ENCODE data around the gene UNC13B.

Gene UNC13B

DNA sequence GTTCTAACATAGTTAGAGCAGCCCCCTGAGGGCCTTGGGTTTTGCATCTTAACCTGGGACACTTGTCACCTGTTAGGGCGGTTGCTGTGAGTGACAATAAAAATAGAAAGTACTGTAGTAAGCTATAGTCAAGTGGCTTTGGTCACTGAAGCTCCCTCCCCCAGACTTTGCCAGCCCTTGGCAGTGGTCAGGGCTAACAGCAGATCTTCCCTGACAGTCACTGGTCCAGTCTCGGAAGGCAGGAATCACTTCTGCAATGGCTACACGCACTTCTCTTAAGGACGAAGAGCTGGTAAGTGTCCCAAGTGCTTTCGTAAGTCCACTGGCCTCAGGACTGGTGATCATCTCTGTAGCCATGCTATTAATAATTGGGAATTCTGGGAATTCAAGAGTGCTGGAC, 213.1 kb downstream of the UNC13B start:
- no peaks in the 10 kb centered on the region for H3K27me3 ChIP-seq (ENCODE audit: insufficient read depth, low read length)
- H3K4me3 ChIP-seq (ENCODE audit: low read depth, low read length, poor library complexity, severe bottlenecking) = no peak overlapping the region
- no peak overlapping the region for H3K9ac ChIP-seq (ENCODE audit: low read length)
- no peaks in the 10 kb centered on the region for H3F3A ChIP-seq (ENCODE audit: insufficient read depth, low read length)
- H2AFZ ChIP-seq (ENCODE audit: low read length) = no peak overlapping the region
- H4K20me1 ChIP-seq (ENCODE audit: insufficient read depth, low read length) = no peaks in the 10 kb centered on the region
- H3K9me3 ChIP-seq (ENCODE audit: low read length) = no peaks in the 10 kb centered on the region
- no peak for TF ChIP-seq EZH2 (IDR thresholded peaks at IDR 0.05; ENCODE audit: borderline replicate concordance, low read length)
- no peak overlapping the region for H3K27ac ChIP-seq (ENCODE audit: low read depth, low read length, poor library complexity, severe bottlenecking)
- H3K4me1 ChIP-seq (ENCODE audit: insufficient read depth, low read length, severe bottlenecking) = no peaks in the 10 kb centered on the region
- no peak overlapping the region for H3K4me2 ChIP-seq (ENCODE audit: low read length)
- H3K9me2 ChIP-seq (ENCODE audit: low read depth, low read length) = no peaks in the 10 kb centered on the region
- H3K36me3 ChIP-seq (ENCODE audit: insufficient read depth, low read length) = no peaks in the 10 kb centered on the region
- no peaks in the 10 kb centered on the region for H3K79me2 ChIP-seq (ENCODE audit: insufficient read depth, low read length)

GRCh38 chr9:35380039-35380438, 218.2 kb downstream of the UNC13B start:
- Histone ChIP-seq H3K79me2 (ENCODE audit: insufficient read depth, low read length) (no peaks in the 10 kb centered on the region), H3K4me3 (ENCODE audit: low read depth, low read length, poor library complexity, severe bottlenecking) (no peak overlapping the region), H3K9me2 (ENCODE audit: low read depth, low read length) (no peaks in the 10 kb centered on the region), H3K36me3 (ENCODE audit: insufficient read depth, low read length) (no peaks in the 10 kb centered on the region), H3K27me3 (ENCODE audit: insufficient read depth, low read length) (no peaks in the 10 kb centered on the region), H3K4me1 (ENCODE audit: insufficient read depth, low read length, severe bottlenecking) (no peaks in the 10 kb centered on the region), H3K9me3 (ENCODE audit: low read length) (no peaks in the 10 kb centered on the region), H3K4me2 (ENCODE audit: low read length) (no peak overlapping the region), H3F3A (ENCODE audit: insufficient read depth, low read length) (no peaks in the 10 kb centered on the region), H3K27ac (ENCODE audit: low read depth, low read length, poor library complexity, severe bottlenecking) (no peak overlapping the region), H4K20me1 (ENCODE audit: insufficient read depth, low read length) (no peaks in the 10 kb centered on the region), H2AFZ (ENCODE audit: low read length) (no peak overlapping the region), H3K9ac (ENCODE audit: low read length) (no peak overlapping the region)
- TF ChIP-seq, protein P1, sequence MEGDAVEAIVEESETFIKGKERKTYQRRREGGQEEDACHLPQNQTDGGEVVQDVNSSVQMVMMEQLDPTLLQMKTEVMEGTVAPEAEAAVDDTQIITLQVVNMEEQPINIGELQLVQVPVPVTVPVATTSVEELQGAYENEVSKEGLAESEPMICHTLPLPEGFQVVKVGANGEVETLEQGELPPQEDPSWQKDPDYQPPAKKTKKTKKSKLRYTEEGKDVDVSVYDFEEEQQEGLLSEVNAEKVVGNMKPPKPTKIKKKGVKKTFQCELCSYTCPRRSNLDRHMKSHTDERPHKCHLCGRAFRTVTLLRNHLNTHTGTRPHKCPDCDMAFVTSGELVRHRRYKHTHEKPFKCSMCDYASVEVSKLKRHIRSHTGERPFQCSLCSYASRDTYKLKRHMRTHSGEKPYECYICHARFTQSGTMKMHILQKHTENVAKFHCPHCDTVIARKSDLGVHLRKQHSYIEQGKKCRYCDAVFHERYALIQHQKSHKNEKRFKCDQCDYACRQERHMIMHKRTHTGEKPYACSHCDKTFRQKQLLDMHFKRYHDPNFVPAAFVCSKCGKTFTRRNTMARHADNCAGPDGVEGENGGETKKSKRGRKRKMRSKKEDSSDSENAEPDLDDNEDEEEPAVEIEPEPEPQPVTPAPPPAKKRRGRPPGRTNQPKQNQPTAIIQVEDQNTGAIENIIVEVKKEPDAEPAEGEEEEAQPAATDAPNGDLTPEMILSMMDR (IDR thresholded peaks at IDR 0.05; ENCODE audit: low read length) = no peak
- TF ChIP-seq EZH2 (IDR thresholded peaks at IDR 0.05; ENCODE audit: borderline replicate concordance, low read length) = no peak

GRCh38 chr9:35380619-35381018, 218.8 kb downstream of the UNC13B start:
- Histone ChIP-seq H3K27ac (ENCODE audit: low read depth, low read length, poor library complexity, severe bottlenecking) (no peak overlapping the region), H3F3A (ENCODE audit: insufficient read depth, low read length) (no peaks in the 10 kb centered on the region), H4K20me1 (ENCODE audit: insufficient read depth, low read length) (no peaks in the 10 kb centered on the region), H3K79me2 (ENCODE audit: insufficient read depth, low read length) (no peaks in the 10 kb centered on the region), H3K4me2 (ENCODE audit: low read length) (no peak overlapping the region), H3K27me3 (ENCODE audit: insufficient read depth, low read length) (no peaks in the 10 kb centered on the region), H3K9ac (ENCODE audit: low read length) (no peak overlapping the region), H3K4me3 (ENCODE audit: low read depth, low read length, poor library complexity, severe bottlenecking) (no peak overlapping the region), H3K4me1 (ENCODE audit: insufficient read depth, low read length, severe bottlenecking) (no peaks in the 10 kb centered on the region), H3K36me3 (ENCODE audit: insufficient read depth, low read length) (no peaks in the 10 kb centered on the region), H3K9me2 (ENCODE audit: low read depth, low read length) (no peaks in the 10 kb centered on the region), H3K9me3 (ENCODE audit: low read length) (no peaks in the 10 kb centered on the region), H2AFZ (ENCODE audit: low read length) (no peak overlapping the region)
- TF ChIP-seq, protein P1 (IDR thresholded peaks at IDR 0.05; ENCODE audit: low read length) = no peak
- no peak for TF ChIP-seq EZH2 (IDR thresholded peaks at IDR 0.05; ENCODE audit: borderline replicate concordance, low read length)

DNA sequence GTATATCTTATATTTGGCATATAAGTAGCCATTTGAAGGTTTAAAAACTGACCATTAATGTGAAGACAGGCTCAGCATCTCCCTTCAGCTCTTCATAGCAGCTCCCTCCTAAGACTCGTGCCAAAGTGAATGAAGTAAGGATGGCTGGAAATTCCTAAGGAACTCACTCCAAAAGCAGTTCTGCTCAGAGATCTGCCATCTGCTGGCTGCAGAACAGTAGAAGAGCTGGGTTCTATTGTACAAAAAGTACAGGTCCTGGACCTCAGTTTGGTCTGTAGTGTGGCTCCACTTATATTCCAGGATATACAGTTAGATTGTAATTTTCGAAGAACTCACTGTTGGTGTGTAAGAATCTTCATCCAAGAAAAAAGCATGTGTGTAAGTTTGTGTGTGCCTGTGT, 223.2 kb downstream of the UNC13B start:
- Histone ChIP-seq H3K27ac (ENCODE audit: low read depth, low read length, poor library complexity, severe bottlenecking) (no peak overlapping the region), H3K9me3 (ENCODE audit: low read length) (no peaks in the 10 kb centered on the region), H3K4me3 (ENCODE audit: low read depth, low read length, poor library complexity, severe bottlenecking) (no peak overlapping the region), H3K36me3 (ENCODE audit: insufficient read depth, low read length) (no peaks in the 10 kb centered on the region), H3K9me2 (ENCODE audit: low read depth, low read length) (no peaks in the 10 kb centered on the region), H3K4me1 (ENCODE audit: insufficient read depth, low read length, severe bottlenecking) (no peaks in the 10 kb centered on the region), H2AFZ (ENCODE audit: low read length) (no peak overlapping the region), H3K79me2 (ENCODE audit: insufficient read depth, low read length) (no peaks in the 10 kb centered on the region), H3F3A (ENCODE audit: insufficient read depth, low read length) (no peaks in the 10 kb centered on the region), H3K9ac (ENCODE audit: low read length) (no peak overlapping the region), H3K4me2 (ENCODE audit: low read length) (no peak overlapping the region), H3K27me3 (ENCODE audit: insufficient read depth, low read length) (no peaks in the 10 kb centered on the region), H4K20me1 (ENCODE audit: insufficient read depth, low read length) (no peaks in the 10 kb centered on the region)
- TF ChIP-seq, protein P1 (IDR thresholded peaks at IDR 0.05; ENCODE audit: low read length) = no peak
- no peak for TF ChIP-seq EZH2 (IDR thresholded peaks at IDR 0.05; ENCODE audit: borderline replicate concordance, low read length)

All from OCI-LY1 (cell line).